ENCODE results near the gene CTNNBL1. TPM values are rescaled to one million over a fixed set of nuclear protein-coding genes. Genes with fewer than 3 reads are reported as not detected.

The CTNNBL1 gene
- total and polyA plus RNA-seq, 5 donors from 2014 or later: 56.0 to 117 (median 83.2) TPM

DNA sequence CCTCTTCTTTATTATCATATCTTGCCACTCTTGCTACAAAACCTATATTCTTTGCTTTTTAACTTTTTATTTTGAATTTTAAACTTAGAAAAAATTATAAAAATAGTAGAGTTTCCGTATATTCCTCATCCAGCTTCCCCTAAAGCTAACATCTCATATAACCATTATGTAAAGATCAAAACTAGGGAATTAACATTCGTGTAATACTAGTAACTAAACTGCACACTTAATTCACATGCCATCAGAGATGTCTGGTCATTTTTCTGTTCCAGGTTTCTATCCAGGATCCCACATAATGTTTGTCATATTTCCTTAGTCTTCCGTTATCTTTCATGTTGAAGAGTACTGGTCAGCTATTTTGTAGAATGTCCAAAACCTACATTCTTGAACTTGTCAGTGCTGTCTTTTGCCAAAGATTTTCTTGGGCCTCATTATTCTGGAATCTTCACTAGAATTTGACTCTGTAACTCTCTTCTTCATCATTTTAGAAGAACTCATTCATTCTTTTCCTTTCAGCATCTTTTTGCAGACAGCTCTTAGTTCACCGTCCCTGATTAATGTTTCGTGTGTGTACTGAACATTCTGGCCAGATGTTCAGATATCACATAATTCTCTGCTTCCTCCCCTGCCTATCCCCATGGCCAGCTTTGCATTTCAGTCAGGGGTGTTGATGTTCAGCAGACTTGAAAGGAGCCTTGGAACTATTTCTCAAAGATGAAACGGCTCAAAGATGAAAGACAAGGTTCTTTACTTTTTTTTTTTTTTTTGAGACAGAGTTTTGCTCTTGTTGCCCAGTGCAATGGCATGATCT lies 9.4 kb downstream of the CTNNBL1 start:
- no peak overlapping the region for H3K4me3 Mint-ChIP-seq
- no peaks in the 10 kb centered on the region for H3K9me3 Mint-ChIP-seq
- peaks cover 4 to 49% (median 35%) of the 10 kb centered on the region in 4 donors for H3K4me1 Mint-ChIP-seq
- H3K36me3 Mint-ChIP-seq: peaks cover 23% of the 10 kb centered on the region
- H3K4me3 ChIP-seq (ENCODE audit: low read depth, low read length): no peak overlapping the region
- DNase-seq (no peak), ATAC-seq (ENCODE audit: low read depth in 2 of 2) (no peak)
- H3K4me1 ChIP-seq (ENCODE audit: control insufficient read depth, insufficient read depth, low read length, poor library complexity, severe bottlenecking): no peaks in the 10 kb centered on the region
- H3K9me3 ChIP-seq (ENCODE audit: control insufficient read depth in 2 of 2, low read length in 2 of 2): no peaks in the 10 kb centered on the region
- H3K27me3 ChIP-seq (ENCODE audit: control insufficient read depth, insufficient read depth, low read length): no peaks in the 10 kb centered on the region
- H3K36me3 ChIP-seq (ENCODE audit: control insufficient read depth, insufficient read depth, low read length): no peaks in the 10 kb centered on the region
- no peaks in the 10 kb centered on the region for H3K27me3 Mint-ChIP-seq
- no peak overlapping the region for H3K27ac Mint-ChIP-seq
- H3K27ac ChIP-seq (ENCODE audit: insufficient read depth, low read length, poor library complexity, severe bottlenecking): no peak overlapping the region

DNA sequence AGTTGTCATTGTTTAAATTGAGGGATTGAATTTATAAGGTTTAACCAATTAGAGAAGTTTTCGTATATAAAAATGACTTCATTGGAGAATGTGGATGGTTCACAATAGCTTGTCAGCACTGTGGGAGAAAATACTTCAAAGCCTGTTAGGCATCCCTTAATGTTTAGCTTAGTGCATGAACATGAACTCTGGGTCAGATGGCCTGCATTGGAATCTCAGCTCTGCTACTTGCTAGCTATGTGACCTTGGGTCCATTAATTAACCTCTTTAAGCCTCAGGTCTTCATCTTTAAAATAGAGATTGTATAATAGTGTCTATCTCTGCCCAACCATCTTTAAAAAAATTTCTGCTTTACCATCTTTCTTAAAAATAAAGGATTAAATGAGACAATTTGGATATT lies 11.1 kb downstream of the CTNNBL1 start:
- no peak for ATAC-seq (ENCODE audit: low read depth in 2 of 2)
- Mint-ChIP-seq H3K4me3 (no peak overlapping the region), H3K27me3 (no peaks in the 10 kb centered on the region), H3K9me3 (no peaks in the 10 kb centered on the region), H3K27ac (no peak overlapping the region), H3K4me1 (peaks cover 4 to 45% (median 28%) of the 10 kb centered on the region in 4 donors), H3K36me3 (peaks cover 20% of the 10 kb centered on the region)
- Histone ChIP-seq H3K4me1 (ENCODE audit: control insufficient read depth, insufficient read depth, low read length, poor library complexity, severe bottlenecking) (no peaks in the 10 kb centered on the region), H3K36me3 (ENCODE audit: control insufficient read depth, insufficient read depth, low read length) (no peaks in the 10 kb centered on the region), H3K9me3 (ENCODE audit: control insufficient read depth in 2 of 2, low read length in 2 of 2) (no peaks in the 10 kb centered on the region), H3K27ac (ENCODE audit: insufficient read depth, low read length, poor library complexity, severe bottlenecking) (no peak overlapping the region), H3K4me3 (ENCODE audit: low read depth, low read length) (no peak overlapping the region), H3K27me3 (ENCODE audit: control insufficient read depth, insufficient read depth, low read length) (no peaks in the 10 kb centered on the region)
- no peak for DNase-seq

DNA sequence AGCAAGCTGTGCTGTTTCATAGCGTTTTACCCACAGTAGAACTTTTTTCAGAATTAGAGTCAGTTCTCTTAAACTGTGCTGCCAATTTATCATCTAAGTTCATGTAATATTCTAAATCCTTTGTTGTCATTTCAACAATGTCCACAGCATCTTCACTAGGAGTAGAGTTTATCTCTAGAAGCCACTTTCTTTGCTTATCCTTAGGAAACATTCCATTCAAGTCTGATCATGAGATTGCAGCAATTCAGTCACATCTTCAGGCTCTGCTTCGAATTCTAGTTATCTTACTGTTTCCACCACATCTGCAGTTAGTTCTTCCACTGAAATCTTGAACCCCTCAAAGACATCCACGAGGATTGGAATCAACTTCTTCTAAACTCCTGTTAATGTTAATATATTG lies 12.5 kb downstream of the CTNNBL1 start:
- ATAC-seq (ENCODE audit: low read depth in 2 of 2) (no peak), DNase-seq (no peak)
- H3K36me3 ChIP-seq (ENCODE audit: control insufficient read depth, insufficient read depth, low read length): no peaks in the 10 kb centered on the region
- peaks cover 10 to 54% (median 35%) of the 10 kb centered on the region in 4 donors for H3K4me1 Mint-ChIP-seq
- H3K9me3 ChIP-seq (ENCODE audit: control insufficient read depth in 2 of 2, low read length in 2 of 2): no peaks in the 10 kb centered on the region
- peak overlapping the region in 1 of 4 donors; percentile 86 for H3K4me3 Mint-ChIP-seq
- H3K27ac ChIP-seq (ENCODE audit: insufficient read depth, low read length, poor library complexity, severe bottlenecking): no peak overlapping the region
- H3K4me3 ChIP-seq (ENCODE audit: low read depth, low read length): no peak overlapping the region
- H3K27ac Mint-ChIP-seq: no peak overlapping the region
- no peaks in the 10 kb centered on the region for H3K27me3 Mint-ChIP-seq
- H3K9me3 Mint-ChIP-seq: no peaks in the 10 kb centered on the region
- no peaks in the 10 kb centered on the region for H3K4me1 ChIP-seq (ENCODE audit: control insufficient read depth, insufficient read depth, low read length, poor library complexity, severe bottlenecking)
- H3K27me3 ChIP-seq (ENCODE audit: control insufficient read depth, insufficient read depth, low read length): no peaks in the 10 kb centered on the region
- peaks cover 23% of the 10 kb centered on the region for H3K36me3 Mint-ChIP-seq

DNA sequence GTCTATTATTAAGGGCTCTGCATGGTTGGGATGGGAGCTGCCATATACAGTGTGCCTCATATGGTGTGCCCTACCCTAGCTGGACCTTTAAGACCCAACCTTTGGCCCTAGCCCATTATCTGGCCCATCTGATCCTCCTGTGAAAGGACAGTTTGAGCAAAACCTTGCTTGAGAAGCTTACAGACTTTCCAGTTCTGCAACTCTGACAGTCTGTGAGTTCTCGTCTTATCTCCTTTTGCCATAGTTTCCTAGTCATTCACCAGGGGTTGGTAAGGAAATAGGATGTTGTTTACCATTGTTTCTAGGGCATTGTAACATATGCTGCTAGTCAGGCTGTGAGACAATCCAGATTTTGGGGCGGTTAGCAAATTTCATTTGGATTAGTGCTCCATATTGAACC lies 17.2 kb downstream of the CTNNBL1 start:
- Mint-ChIP-seq H3K36me3 (peaks cover 28% of the 10 kb centered on the region), H3K9me3 (no peaks in the 10 kb centered on the region)
- no peak overlapping the region for H3K27ac ChIP-seq (ENCODE audit: insufficient read depth, low read length, poor library complexity, severe bottlenecking)

DNA sequence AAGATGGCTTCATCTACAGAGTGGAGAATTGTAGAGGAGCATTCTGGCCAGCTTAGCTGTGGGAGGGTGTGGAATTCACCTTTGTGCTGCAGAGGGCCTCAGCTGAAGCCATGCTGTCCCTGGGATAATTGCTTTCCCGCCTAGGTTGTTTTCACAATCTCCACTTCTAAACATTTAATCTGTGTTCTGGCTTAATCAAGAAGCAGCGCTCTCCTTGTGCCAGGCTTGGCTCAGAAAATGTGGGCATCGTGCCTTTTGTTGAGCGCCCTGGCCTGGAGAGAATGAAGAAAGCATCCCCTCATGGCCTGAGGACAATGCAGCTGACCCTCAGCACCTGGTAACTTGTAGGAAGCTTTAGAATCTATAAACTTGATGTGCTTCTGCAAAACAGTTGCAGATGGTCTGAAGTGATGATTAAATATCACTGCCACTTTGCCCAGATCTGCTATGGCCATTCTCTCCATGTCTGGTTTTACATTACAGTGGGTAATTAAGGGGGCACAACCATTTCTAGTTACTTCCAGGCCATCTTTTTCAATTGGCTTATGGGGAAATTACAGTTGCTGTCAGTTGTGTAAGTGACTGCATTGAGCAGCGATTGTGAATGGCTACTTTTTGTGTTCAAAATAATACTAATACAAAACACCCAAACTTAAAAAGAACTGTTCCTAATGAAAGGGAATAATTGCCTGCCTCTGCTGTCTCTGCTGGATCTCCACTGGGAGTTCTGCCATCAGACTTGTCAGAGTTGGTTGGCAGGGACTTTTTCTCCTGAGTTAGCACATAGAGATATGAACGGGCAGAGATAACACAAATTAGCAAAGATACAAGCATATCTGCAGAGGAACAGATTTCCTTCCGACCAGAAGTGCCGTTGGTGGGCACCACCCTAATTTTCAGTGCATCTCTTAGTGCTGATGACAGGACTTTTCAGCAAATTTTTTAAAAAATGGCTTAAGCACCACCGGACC lies 18.4 kb downstream of the CTNNBL1 start:
- no peak for ATAC-seq (ENCODE audit: low read depth in 2 of 2)
- H3K9me3 ChIP-seq (ENCODE audit: control insufficient read depth in 2 of 2, low read length in 2 of 2): no peaks in the 10 kb centered on the region
- no peak for DNase-seq
- Mint-ChIP-seq H3K27me3 (no peaks in the 10 kb centered on the region), H3K9me3 (no peaks in the 10 kb centered on the region), H3K27ac (no peak overlapping the region), H3K4me1 (peaks cover 22 to 49% (median 45%) of the 10 kb centered on the region in 4 donors), H3K4me3 (no peak overlapping the region), H3K36me3 (peaks cover 31% of the 10 kb centered on the region)
- H3K27ac ChIP-seq (ENCODE audit: insufficient read depth, low read length, poor library complexity, severe bottlenecking): no peak overlapping the region
- H3K4me1 ChIP-seq (ENCODE audit: control insufficient read depth, insufficient read depth, low read length, poor library complexity, severe bottlenecking): no peaks in the 10 kb centered on the region
- H3K27me3 ChIP-seq (ENCODE audit: control insufficient read depth, insufficient read depth, low read length): no peaks in the 10 kb centered on the region
- H3K36me3 ChIP-seq (ENCODE audit: control insufficient read depth, insufficient read depth, low read length): peaks cover 5% of the 10 kb centered on the region
- no peak overlapping the region for H3K4me3 ChIP-seq (ENCODE audit: low read depth, low read length)

More for the DNA sequence above, 17.2 kb downstream of the CTNNBL1 start:
- Mint-ChIP-seq H3K27ac (peak overlapping the region in 2 of 3 donors; percentile 8 to 86), H3K27me3 (no peaks in the 10 kb centered on the region), H3K4me1 (peaks cover 19 to 54% (median 43%) of the 10 kb centered on the region in 4 donors), H3K4me3 (no peak overlapping the region)
- Histone ChIP-seq H3K36me3 (ENCODE audit: control insufficient read depth, insufficient read depth, low read length) (peaks cover 5% of the 10 kb centered on the region), H3K9me3 (ENCODE audit: control insufficient read depth in 2 of 2, low read length in 2 of 2) (no peaks in the 10 kb centered on the region), H3K4me1 (ENCODE audit: control insufficient read depth, insufficient read depth, low read length, poor library complexity, severe bottlenecking) (no peaks in the 10 kb centered on the region), H3K4me3 (ENCODE audit: low read depth, low read length) (no peak overlapping the region), H3K27me3 (ENCODE audit: control insufficient read depth, insufficient read depth, low read length) (no peaks in the 10 kb centered on the region)
- DNase-seq: no peak
- ATAC-seq (ENCODE audit: low read depth in 2 of 2): no peak

DNA sequence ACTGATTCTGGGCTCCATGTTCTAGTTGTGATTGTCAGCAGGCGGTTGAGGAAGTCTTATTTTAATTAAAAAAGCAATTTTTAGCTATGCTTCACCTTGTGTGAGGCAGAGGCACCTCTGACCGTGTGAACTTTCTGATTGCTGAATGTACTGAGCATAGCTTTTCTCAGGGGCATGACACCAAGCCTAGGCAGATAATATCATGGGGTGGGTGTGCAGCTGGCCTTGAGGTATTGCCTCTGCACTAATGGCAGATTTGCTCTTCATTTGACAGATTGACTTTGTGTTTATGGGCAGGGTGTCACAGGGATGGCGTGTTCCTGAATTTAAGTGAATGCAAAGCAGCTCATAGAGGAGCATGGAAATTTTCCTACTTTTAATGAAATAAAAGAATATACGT lies 19.6 kb downstream of the CTNNBL1 start:
- H3K9me3 ChIP-seq (ENCODE audit: control insufficient read depth in 2 of 2, low read length in 2 of 2): no peaks in the 10 kb centered on the region
- H3K4me1 ChIP-seq (ENCODE audit: control insufficient read depth, insufficient read depth, low read length, poor library complexity, severe bottlenecking): no peaks in the 10 kb centered on the region
- H3K9me3 Mint-ChIP-seq: no peaks in the 10 kb centered on the region
- H3K4me3 Mint-ChIP-seq: no peak overlapping the region
- ATAC-seq (ENCODE audit: low read depth in 2 of 2) (no peak), DNase-seq (no peak)
- no peak overlapping the region for H3K4me3 ChIP-seq (ENCODE audit: low read depth, low read length)
- H3K27me3 ChIP-seq (ENCODE audit: control insufficient read depth, insufficient read depth, low read length): no peaks in the 10 kb centered on the region
- peaks cover 5% of the 10 kb centered on the region for H3K36me3 ChIP-seq (ENCODE audit: control insufficient read depth, insufficient read depth, low read length)
- no peak overlapping the region for H3K27ac Mint-ChIP-seq
- H3K27me3 Mint-ChIP-seq: no peaks in the 10 kb centered on the region
- H3K36me3 Mint-ChIP-seq: peaks cover 24% of the 10 kb centered on the region
- peaks cover 18 to 42% (median 37%) of the 10 kb centered on the region in 4 donors for H3K4me1 Mint-ChIP-seq
- no peak overlapping the region for H3K27ac ChIP-seq (ENCODE audit: insufficient read depth, low read length, poor library complexity, severe bottlenecking)

DNA sequence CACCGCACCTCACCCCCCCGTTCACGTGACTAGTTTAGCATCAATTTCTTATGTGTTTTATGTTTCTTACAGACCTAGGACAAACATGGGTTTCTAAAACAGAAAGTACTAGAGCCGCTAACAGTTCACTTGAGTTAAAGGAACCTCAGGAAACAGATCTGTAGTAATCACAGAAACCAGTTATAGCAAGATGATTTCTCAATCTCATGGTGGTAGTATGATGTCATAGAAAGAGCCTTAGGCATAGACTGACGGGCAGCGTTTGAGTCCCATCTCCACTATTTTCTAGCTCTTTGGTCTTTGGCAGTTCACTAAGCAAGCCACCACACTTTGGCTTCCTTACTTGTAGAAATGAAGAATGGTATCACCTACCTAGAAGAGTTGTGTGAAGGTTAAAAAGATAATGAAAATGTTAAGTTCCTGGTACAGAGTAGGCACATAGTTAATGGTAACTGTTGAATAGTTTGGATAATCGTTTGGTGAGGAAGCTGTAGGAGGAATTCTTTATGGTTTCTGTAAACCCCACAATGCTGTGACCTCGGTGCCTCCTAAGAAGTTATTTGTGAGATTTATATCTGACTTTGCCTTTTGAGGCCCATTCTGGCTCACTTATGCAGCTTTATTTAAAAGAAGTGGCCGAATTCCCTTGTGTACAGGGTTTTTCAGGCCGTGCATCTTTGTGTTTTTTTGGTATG lies 21.3 kb downstream of the CTNNBL1 start:
- Histone ChIP-seq H3K4me3 (ENCODE audit: low read depth, low read length) (no peak overlapping the region), H3K36me3 (ENCODE audit: control insufficient read depth, insufficient read depth, low read length) (peaks cover 5% of the 10 kb centered on the region), H3K4me1 (ENCODE audit: control insufficient read depth, insufficient read depth, low read length, poor library complexity, severe bottlenecking) (no peaks in the 10 kb centered on the region), H3K9me3 (ENCODE audit: control insufficient read depth in 2 of 2, low read length in 2 of 2) (no peaks in the 10 kb centered on the region), H3K27ac (ENCODE audit: insufficient read depth, low read length, poor library complexity, severe bottlenecking) (no peak overlapping the region), H3K27me3 (ENCODE audit: control insufficient read depth, insufficient read depth, low read length) (no peaks in the 10 kb centered on the region)
- Mint-ChIP-seq H3K27me3 (no peaks in the 10 kb centered on the region), H3K36me3 (peaks cover 16% of the 10 kb centered on the region), H3K4me1 (peaks cover 18 to 37% (median 28%) of the 10 kb centered on the region in 4 donors), H3K4me3 (no peak overlapping the region), H3K9me3 (no peaks in the 10 kb centered on the region), H3K27ac (peak overlapping the region in 1 of 3 donors; percentile 79)
- ATAC-seq (ENCODE audit: low read depth in 2 of 2) (no peak), DNase-seq (no peak)

Measured in CD4-positive, CD25-positive, alpha-beta regulatory T cell (primary cell).